Measurements from ENCODE around the gene E2F6. TPM values are rescaled to one million over a fixed set of nuclear protein-coding genes. Genes with fewer than 3 reads are reported as not detected.

Gene E2F6, protein sequence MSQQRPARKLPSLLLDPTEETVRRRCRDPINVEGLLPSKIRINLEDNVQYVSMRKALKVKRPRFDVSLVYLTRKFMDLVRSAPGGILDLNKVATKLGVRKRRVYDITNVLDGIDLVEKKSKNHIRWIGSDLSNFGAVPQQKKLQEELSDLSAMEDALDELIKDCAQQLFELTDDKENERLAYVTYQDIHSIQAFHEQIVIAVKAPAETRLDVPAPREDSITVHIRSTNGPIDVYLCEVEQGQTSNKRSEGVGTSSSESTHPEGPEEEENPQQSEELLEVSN
- total RNA-seq, result 9.7 and 10.1 TPM in 2 replicates

GRCh38 chr2:11465485-11466306, at the start of gene E2F6:
Gene E2F6 (minus strand): TSS chr2:11466161. CDS start chr2:11465879, 282 bp downstream.

Other genes starting within 250 kb of the E2F6 start
- gene ROCK2, start 121.5 kb downstream of the E2F6 start, total RNA-seq, result 40.4 and 43.2 TPM in 2 replicates
- gene GREB1, start 67.9 kb upstream of the E2F6 start, total RNA-seq, result 0.09 TPM in 2 replicates
- gene NTSR2, start 204.0 kb upstream of the E2F6 start, total RNA-seq, result not detected in 2 replicates